ENCODE results near the gene LZTFL1.
"Not testable (repeated sequence)": the region's sequence is repeated elsewhere in the genome, so short reads cannot be mapped to it uniquely, and the experiment has no call there.

The LZTFL1 gene

DNA sequence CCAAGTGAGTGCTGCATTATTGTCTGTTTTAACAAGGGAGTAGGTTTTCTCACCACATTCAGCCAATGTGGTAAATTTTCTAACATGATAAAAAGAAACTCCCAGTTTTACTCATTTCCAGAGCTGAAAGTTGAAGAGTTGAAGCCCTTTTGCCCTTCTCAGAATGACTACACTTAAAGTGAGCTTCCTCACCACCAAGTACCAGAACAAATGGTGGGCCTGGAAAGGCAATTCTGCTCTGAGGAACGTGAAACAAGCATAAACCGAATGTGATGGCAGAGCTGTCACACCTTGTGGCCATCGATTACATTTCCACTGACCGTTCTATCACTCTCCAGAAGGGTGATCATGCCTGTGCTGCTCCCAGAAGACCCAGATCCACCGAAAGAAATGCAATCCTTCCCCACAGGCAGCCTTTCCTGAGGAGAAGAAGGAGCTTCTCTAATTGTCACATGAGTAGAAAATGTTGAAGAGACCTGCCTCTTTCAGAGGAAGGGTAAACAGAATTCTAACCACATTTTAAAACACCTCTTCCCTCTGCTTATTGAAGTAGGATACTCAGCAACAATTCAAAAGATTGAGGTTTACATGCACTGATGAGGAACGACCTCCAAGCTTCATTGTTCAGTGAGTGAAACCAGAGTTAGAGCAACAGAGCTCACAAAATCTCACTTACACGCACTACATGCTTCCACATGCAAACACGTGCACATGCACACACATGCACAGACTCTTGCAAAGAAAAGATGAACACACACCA, 23.0 kb upstream of the LZTFL1 start:
- no peak for DNase-seq (ENCODE audit: low read depth)

DNA sequence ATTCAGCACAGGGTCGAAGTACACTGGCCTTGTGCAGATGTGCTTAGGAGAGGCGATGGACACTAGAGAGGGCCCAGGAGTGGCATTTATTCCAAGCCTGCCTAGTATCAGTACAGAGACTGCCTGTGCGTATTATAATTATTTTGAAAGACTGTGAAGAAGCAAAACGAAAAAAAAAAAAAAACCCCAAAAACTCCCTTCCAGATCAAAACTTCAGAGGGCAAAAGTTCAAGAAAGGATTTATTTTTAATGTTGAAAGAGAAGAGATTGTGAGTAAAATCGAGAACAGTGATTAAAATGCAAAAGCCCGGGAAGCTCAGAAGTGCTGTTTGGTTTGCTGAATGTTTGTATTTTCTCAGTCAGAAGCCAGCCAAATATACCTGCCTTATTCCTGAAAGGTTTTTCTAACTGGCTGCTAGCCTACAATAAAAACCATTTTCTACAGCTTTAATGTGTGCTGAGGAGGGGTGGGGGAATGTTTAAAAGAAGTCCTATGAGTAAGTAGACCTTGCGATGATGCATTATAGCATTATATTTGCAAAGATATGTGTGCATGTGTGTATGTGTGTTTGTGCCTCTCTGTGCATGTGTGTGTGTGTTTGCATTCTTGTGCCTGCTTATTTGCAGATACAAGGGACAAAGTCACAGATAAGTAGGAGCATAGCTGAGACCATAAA, 19.3 kb upstream of the LZTFL1 start:
- DNase-seq (ENCODE audit: low read depth): no peak

DNA sequence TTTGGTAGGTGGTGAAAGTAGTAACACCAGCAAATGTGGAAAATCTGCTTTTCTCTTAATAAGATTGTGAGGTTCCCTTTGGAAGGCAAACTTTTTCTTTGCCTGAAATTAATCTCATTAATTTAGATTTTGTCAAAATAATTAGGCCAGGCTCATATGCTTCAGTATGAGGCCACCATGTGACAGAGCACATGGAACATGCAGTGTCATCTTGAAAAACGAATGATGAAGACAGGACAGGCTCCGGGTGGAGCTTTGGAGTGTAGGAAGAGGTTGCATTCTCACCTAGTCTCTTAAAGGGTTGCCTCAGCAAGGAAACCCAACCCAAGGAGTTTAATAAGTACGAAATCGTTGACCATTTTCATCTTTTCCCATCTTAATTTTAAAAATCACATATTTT, 18.6 kb upstream of the LZTFL1 start:
- DNase-seq (ENCODE audit: low read depth): no peak

DNA sequence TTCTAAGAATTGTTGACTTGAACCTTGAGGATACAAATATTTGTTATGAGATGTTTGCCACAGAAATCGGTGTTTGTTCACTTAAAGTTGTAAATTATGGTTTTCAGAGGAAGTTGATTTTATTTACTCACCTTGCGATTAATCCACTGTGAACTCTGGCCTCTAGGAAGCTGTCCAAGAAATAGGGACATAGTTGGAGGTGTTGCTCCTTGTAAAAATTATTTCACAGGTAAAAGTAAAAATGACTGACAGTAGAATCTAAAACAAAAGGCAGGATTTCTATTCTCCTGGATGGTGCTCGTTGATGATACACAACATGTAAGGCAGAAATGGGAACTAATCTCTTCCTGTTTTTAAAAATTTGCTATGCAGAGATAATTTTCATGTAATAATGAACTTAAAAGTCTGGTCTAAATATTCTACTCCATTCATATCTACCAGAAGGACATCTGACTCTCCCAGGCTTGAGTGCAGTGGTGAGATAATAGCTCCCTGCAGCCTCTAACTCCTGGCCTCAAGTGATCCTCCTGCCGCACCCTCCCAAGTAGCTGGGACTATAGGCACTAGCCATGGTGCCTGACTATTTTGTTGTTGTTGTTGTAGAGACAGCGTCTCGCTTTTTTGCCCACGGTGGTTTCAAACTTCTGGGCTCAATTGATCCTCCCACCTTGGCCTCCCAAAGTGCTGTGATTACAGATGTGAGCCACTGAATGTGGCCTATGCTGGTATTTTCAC, 17.1 kb upstream of the LZTFL1 start:
- no peak for DNase-seq (ENCODE audit: low read depth)

DNA sequence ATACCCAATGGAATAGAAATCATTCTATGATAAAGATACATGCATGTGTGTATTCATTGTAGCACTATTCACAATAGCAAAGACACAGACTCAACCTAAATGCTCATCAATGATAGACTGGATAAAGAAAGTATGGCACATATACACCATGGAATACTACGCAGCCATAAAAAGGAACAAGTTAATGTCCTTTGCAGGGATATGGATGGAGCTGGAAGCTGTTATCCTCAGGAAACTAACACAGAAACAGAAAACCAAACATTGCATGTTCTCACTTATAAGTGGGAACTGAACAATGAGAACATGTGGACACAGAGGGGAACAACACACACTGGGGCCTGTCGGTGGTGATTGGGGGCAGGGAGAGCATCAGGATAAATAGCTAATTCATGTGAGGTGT, 15.1 kb upstream of the LZTFL1 start:
- DNase-seq (ENCODE audit: low read depth): not testable (repeated sequence)

DNA sequence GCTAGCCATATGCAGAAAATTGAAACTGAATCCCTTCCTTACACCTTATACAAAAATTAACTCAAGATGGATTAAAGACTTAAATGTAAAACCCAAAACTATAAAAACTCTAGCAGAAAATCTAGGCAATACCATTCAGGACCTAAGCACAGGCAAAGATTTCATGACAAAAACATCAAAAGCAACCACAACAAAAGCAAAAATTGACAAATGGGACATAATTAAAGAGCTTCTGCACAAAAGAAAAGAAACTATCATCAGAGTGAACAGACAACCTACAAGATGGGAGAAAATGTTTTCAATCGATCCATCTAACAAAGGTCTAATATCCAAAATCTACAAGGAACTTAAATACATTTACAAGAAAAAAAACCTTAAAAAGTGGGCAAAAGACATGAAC, 14.4 kb upstream of the LZTFL1 start:
- DNase-seq (ENCODE audit: low read depth): not testable (repeated sequence)

DNA sequence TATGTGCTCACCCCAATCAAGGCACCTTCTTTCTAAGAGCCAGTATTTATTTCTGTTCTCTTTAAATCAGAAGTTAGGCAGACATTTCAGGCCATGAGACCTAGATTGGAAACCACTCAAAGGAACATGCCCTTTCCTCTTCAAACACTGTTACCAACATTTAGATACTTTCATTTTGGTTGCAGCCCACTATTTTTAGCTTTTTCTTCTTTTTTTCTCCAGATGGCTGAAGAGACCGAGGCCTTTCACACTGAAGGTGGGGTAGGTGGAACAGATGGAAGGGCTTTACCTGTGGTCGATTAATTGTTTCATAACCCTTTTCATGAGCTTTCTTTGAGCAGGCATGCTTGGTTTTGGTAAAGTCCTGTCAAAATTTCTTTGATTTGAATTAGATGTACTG, 10.9 kb upstream of the LZTFL1 start:
- DNase-seq (ENCODE audit: low read depth): no peak

DNA sequence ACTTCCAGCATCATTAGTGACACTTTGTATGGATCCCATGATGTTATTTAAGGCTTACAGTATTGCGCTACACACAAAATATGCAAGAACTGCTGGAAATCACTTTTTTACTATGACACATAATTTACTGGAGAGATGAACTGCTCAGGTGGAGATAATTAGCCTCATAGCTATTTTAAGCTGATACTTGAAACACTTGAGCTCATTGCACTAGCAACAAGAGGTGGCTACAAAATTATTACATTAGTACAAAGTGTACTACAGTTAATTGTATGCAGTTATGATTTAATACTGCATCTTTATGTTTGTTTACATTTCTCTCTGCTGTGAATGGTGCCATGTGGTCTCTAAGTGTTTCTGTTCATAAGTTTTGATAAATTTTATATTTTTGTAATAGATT, 6.5 kb upstream of the LZTFL1 start:
- DNase-seq (ENCODE audit: low read depth): no peak

DNA sequence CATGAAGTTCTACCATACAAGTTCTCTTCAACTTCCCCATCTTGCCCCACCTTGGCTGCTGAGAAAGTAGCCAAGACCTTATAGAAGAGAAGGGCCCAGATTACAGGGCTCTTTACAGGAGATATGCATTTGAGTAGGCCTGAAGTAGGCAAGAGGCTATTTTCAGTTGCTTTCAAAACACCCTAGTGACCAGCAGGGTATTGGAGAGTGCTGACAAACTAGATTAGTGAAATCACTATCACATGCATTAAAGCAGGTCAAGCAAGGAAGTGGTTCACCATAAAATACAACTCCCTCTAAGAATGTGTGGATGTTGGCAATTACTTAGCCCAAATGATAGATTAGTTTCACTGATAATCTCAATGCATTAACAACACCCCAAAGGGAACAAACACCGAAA, 2.7 kb upstream of the LZTFL1 start:
- no peak for DNase-seq (ENCODE audit: low read depth)

DNA sequence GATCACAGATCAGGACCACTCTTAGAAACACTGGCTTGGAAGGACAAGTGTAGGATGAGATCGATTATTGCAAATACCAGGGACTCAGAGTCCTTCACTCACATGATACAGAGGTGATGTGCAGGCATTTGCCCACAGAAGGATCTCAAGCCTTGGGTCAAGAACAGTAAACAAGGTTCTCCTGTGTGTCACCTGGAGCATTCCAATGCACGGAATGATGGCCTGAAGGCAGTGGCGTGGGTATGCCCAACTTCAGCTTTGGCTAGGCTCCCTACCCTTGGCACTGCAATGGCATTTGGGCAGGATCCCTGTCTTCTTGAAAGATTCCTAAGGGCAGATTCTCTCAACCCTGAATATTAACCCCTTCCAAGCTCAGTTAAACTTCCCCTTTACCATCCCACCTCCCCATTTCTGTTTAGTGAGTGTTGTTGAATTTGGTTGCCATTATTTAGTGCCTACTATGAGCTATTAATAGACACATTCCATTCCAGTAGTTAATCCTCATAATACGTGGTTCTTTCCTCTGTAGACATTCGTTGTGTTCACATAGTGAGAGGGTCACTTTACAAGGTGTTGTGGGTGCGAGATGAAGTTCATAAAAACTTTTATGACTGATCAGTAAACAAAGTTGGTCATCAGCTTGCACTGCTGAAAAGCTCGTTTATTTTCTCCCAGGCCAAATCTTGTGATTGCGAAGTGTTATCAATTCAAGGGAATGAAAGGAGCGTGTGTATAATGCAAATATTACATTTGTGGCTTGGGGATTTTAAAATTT, 1.1 kb upstream of the LZTFL1 start:
- no peak for DNase-seq (ENCODE audit: low read depth)

DNA sequence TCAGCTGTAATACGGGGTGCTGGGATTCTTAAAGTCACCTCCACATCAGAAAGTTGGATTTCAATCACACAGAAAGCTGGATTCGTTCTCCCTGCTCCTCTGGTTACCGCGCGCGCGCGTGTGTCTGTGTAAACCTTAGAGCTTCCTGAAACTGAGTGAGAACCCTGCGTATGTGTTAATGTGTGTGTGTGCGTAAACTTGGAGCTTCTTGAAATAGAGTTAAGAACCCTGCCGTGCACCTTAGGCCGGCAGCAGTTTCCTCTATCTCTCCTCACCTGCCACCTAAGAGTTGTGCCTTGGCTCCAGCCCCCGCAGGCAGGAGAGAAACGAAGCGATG, 531 bp downstream of the LZTFL1 start:
- no peak for DNase-seq (ENCODE audit: low read depth)

DNA sequence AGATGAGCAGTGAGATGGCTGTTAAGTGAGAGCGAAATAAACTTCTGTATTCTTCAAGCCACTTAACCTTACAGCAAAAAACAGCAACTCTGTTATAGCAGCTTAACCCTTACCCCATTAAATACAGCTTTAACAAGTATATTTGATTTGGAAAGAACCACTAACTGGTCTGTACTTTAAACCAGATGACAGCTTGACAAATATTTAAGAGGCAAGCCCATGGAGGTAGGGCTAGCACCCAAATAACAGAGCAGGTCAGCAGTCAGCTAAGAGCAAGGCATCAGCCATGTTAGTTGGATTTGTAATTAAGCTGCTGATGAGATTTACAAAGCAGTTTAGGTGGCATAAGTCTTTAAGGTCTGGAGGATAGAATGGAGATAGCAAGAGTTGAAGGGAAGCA, 3.5 kb downstream of the LZTFL1 start:
- DNase-seq (ENCODE audit: low read depth): no peak

DNA sequence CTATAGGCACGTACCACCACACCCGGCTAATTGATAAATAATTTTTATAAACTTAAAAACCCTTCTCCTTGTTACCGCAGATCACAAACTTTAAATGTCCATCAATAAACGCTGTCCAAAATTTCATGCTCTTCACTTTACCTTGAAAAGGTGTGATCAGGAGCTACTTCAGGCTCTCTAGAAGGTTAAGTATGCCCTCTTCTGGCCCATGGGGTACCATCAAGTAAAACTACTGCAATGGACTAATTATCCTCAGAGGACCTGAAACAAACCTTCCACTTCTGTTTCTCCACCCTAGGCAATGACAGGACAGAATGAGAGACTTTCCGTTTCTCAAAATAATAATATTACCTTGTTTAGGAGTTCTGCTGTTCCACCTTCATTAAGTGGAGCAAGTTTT, 9.2 kb downstream of the LZTFL1 start:
- DNase-seq (ENCODE audit: low read depth): no peak

DNA sequence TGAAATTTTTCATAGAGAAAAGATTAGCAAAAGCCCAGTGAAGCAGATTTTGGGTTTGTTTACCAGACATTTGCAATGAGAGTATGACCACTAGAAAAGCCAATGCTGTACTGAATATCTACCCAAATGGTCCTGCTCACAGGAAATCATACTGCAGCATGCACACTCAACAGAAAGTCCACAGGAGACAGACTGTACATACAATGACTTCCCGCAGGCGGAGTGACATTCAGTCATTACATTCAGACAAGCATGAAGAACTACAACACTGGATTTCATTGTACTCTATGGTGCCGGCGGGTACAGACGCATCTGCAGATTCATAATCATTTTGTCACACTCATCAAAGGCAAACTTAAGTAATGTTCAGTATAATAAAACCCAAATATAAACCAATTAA, 11.8 kb downstream of the LZTFL1 start:
- DNase-seq (ENCODE audit: low read depth): no peak

DNA sequence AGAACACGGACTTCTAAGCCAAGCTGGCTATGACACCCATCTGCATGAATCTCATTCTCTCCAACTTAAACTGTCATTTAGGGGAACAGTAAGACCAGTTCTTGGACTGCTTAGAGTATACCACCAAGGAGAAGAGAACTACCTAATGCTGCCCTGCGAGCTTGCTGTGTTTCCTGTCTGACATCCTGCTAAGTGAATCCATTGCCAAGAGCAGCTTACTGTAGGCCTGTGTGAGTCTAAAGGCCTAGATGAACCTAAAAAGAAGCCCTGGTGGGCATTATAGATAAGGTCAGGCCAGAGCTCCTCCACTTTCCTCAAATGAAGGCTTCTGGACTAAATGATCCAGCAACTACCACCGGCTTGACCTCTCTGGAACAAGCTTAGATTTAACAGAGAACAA, 15.0 kb downstream of the LZTFL1 start:
- no peak for DNase-seq (ENCODE audit: low read depth)

DNA sequence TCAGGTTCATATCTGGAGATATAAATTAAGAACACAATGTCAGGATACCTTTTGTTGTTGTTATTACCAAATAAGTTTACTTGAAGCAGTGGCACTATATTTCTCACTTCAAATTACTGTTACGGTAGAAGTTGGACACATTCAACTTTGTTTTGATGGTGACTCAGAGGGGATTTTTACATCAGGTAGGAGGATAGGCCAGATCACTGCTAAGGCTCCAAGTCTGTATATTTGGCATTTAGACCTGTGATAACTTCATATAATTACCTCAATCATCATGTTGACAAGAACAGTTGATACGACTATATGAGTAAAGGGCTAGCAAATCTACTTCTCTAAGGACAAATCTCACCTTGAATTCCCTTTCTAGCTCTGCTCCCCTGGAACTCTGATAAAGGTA, 15.6 kb downstream of the LZTFL1 start:
- DNase-seq (ENCODE audit: low read depth): no peak

DNA sequence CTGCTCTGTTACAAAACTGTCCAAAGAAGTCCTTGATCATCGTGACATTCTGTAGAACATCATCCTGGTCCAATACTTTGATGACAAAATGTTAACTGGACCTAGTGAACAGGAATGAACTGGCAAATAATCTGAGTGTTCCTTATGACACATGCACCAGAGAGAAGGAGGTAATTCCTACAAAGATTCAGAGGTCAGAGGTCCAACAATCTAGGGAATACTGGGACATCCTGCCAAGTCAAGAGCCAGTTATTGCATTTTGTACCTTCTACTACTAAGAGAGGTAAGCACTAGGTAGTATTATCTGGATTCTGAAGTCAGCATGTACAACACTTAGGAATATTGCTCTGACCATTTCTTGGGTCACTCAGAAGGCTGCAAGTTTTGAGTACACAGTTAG, 20.8 kb downstream of the LZTFL1 start:
- no peak for DNase-seq (ENCODE audit: low read depth)

DNA sequence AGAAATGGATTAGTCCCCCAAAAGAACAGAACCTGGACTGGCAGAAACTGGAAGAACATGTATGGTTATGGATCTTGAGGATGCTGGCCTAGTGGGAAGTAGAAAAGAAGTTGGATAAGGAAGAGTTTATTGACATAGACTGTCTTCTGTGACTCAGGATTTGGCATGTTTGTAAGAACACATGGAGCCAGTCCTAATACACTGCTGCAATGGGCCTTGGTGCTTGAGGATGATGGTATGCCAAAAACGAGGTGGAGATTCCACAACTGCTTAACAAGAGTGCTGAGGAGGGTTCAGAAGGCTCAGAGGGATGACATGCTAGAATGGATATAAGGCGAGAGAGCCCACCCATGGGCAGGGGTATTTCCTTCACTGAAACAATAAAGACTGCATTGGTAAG, 22.4 kb downstream of the LZTFL1 start:
- no peak for DNase-seq (ENCODE audit: low read depth)

DNA sequence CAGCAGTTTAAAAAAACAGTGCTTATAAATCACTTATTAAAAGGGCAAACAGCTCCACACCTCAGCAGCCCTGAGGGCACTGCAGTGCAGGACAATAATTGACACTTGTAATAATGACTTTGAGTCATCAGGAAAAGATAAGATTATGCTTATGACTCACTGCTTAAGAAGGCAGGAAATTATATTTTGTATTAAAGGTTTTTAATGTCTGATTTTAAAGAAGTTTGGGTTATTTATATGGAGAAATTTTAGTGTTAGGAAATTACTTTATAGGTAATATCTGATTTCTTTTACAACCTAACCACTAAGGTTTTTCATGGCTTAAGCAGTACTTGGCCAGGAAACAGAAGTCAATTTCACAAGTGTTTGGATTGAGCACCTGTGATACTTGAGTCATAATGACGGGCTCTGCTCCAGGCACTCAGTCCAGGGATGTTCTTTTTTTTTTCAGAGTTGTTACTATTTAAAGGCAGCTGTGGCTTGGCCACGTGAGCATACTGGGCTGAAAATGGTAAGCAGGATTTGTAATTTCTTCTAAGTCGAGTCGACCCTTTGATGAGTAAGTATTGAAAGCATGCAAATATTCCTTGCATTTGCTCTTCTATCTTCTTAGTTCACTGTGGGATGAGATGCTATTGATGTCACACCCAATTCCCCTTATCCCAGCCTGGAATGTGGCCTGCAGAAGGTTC, 23.9 kb downstream of the LZTFL1 start:
- no peak for DNase-seq (ENCODE audit: low read depth)

DNA sequence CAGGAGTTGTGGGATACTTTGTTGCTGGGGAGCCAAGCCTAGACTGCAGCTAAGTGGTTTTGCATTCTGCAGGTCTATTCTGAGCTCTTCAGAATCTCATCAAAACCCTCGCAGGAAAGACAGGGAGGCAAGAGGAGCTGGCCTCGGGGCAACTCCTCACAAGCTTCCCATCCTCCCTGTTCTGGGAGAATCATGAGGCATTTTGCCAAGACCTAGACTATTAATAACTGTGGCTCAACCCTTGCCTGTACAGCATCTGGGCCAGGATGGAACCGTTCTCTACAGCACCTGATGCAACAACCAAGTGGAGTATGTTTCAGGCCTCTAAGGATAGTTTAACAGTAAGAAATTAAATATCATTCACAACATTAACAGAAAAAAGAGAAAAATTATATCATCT, 25.4 kb downstream of the LZTFL1 start:
- DNase-seq (ENCODE audit: low read depth): no peak

DNA sequence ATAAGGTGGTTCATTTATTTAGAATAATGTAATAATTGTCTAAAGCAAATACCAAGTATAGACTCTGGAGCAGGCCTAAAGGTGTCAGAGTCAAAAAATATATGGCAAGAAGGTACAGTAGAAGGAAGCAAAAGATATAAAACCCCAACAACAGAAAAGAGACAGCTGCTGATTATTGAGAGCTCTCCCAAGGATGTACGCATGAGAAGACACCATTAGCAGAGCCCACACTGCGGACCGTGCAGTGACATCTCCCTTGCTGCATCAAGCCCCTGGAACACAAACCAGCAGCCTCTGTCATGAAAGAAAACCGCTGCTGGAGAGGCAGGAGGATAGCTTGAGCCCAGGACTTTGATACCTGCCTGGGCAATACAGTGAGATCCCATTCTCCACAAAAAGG, 27.6 kb downstream of the LZTFL1 start:
- DNase-seq (ENCODE audit: low read depth): no peak
